Neural progenitor cell (in vitro differentiated cells): Measurements from ENCODE around the gene GBA3. TPM values are rescaled to one million over a fixed set of nuclear protein-coding genes. Genes with fewer than 3 reads are reported as not detected.

Experiments
- DNase-seq: peaks from one replicate; pipeline ENCODE4 v3.0.0-alpha.2; 2016; ENCODE audit warnings: low spot score
- H2AFZ ChIP-seq: fragments of 200-600 bp; sonication (generic); replicated peaks from 2 replicates; pipeline ENCODE4 v1.6.1; 2016; ENCODE audit warnings: antibody characterized with exemption
- H3F3A ChIP-seq: fragments of 200-600 bp; sonication (generic); 2 replicates; pipeline ENCODE4 v1.6.1; 2016; ENCODE audit warnings: antibody characterized with exemption, low read depth
- H3K27ac ChIP-seq: fragments of 200-600 bp; sonication (generic); 2 replicates; pipeline ENCODE4 v1.5.1; 2016; ENCODE audit warnings: mild to moderate bottlenecking
- H3K27me3 ChIP-seq: fragments of 200-600 bp; sonication (generic); 2 replicates; pipeline ENCODE4 v1.6.1; 2016; ENCODE audit warnings: mild to moderate bottlenecking, moderate library complexity
- H3K36me3 ChIP-seq: fragments of 200-600 bp; sonication (generic); 2 replicates; pipeline ENCODE4 v1.5.1; 2016
- H3K4me1 ChIP-seq: fragments of 200-600 bp; sonication (generic); 2 replicates; pipeline ENCODE4 v1.6.1; 2016; ENCODE audit warnings: mixed run types
- H3K4me2 ChIP-seq: fragments of 200-600 bp; sonication (generic); 2 replicates; pipeline ENCODE4 v1.6.1; 2016
- H3K4me3 ChIP-seq: fragments of 200-600 bp; sonication (generic); 2 replicates; pipeline ENCODE4 v1.5.1; 2016
- H3K79me2 ChIP-seq: fragments of 200-600 bp; sonication (generic); 2 replicates; pipeline ENCODE4 v1.6.1; 2016; ENCODE audit warnings: low read depth
- H3K9ac ChIP-seq: fragments of 200-600 bp; sonication (generic); 2 replicates; pipeline ENCODE4 v1.6.1; 2016
- H3K9me3 ChIP-seq: fragments of 200-600 bp; sonication (generic); 2 replicates; pipeline ENCODE4 v1.5.1; 2016; ENCODE audit warnings: low read depth
- H4K20me1 ChIP-seq: fragments of 200-600 bp; sonication (generic); 2 replicates; pipeline ENCODE4 v1.6.1; 2016; ENCODE audit warnings: low read depth
- H3K27ac Mint-ChIP-seq: 3 replicates; pipeline ENCODE4 v1.8.0; 2021; ENCODE audit warnings: mixed read lengths
- H3K27me3 Mint-ChIP-seq: 2 replicates; pipeline ENCODE4 v1.8.0; 2022; ENCODE audit warnings: low read depth, mild to moderate bottlenecking, inconsistent platforms, moderate library complexity, mixed read lengths; ENCODE audit not compliant: insufficient read depth
- H3K36me3 Mint-ChIP-seq: 3 replicates; pipeline ENCODE4 v1.8.0; 2021; ENCODE audit warnings: mixed read lengths
- H3K4me1 Mint-ChIP-seq: 3 replicates; pipeline ENCODE4 v1.8.0; 2021; ENCODE audit warnings: mixed read lengths
- H3K4me3 Mint-ChIP-seq: 3 replicates; pipeline ENCODE4 v1.8.0; 2021; ENCODE audit warnings: mild to moderate bottlenecking, moderate library complexity, mixed read lengths
- H3K9me3 Mint-ChIP-seq: 3 replicates; pipeline ENCODE4 v1.8.0; 2020; ENCODE audit warnings: mixed read lengths
- EZH2 ChIP-seq: fragments of 200-600 bp; sonication (generic); IDR thresholded peaks from 2 replicates; pipeline ENCODE4 v1.6.1; 2017; ENCODE audit warnings: antibody characterized with exemption, mild to moderate bottlenecking, moderate library complexity
- EZH2phosphoT487 ChIP-seq: fragments of 200-600 bp; sonication (generic); IDR thresholded peaks from 2 replicates; pipeline ENCODE4 v1.6.1; 2017; ENCODE audit warnings: antibody characterized with exemption
- total RNA-seq: library from RNA; depleted of rRNA; stranded (reverse); fragments of >200 nt; gene quantifications from 2 replicates; pipeline ENCODE4 v1.2.3, GENCODE V29; 2015; ENCODE audit warnings: low replicate concordance
- TF ChIP-seq, protein P1 (sequence below): fragments of 200-600 bp; sonication (generic); IDR thresholded peaks from 2 replicates; pipeline ENCODE4 v1.5.1; 2017; ENCODE audit warnings: antibody characterized with exemption, mild to moderate bottlenecking

GBA3 gene
- total RNA-seq, 1 donor from 2014 or later, result not detected

DNA sequence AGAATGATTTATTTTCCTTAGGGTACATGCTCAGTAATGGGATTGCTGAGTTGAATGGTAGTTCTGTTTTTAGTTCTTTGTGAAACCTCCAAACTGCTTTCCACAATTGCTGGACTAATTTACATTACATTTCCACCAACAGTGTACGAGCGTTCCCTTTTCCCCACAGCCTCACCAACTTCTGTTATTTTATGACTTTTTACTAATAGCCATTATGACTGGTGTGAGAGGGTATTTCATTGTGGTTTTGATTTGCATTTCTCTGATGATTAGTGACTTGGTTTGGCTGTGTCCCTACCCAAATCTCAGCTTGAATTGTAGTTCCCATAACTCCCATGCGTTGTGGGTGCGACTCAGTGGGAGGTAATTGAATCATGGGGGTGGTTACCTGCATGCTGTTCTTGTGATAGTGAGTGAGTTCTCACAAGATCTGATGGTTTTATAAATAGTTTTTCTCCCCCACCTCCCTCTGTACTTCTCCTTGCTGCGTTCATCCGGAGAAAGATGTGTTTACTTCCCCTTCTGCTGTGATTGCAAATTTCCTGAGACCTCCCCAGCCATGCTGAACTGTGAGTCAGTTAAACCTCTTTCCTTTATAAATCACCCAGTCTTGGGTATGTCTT lies 95.1 kb downstream of the GBA3 start:
- Mint-ChIP-seq H3K4me3 (no peak overlapping the region), H3K27ac (no peak overlapping the region), H3K4me1 (peaks cover 3% of the 10 kb centered on the region), H3K27me3 (no peaks in the 10 kb centered on the region), H3K36me3 (no peaks in the 10 kb centered on the region), H3K9me3 (no peaks in the 10 kb centered on the region)
- Histone ChIP-seq H3K9ac (no peak overlapping the region), H3K4me1 (no peaks in the 10 kb centered on the region), H3K4me3 (no peak overlapping the region), H3K4me2 (no peak overlapping the region), H3K9me3 (no peaks in the 10 kb centered on the region), H3K36me3 (no peaks in the 10 kb centered on the region), H2AFZ (no peak overlapping the region), H3K27me3 (no peaks in the 10 kb centered on the region), H3K27ac (no peak overlapping the region), H4K20me1 (no peaks in the 10 kb centered on the region), H3K79me2 (no peaks in the 10 kb centered on the region), H3F3A (no peaks in the 10 kb centered on the region)
- TF ChIP-seq EZH2 (no peak), EZH2phosphoT487 (no peak)
- TF ChIP-seq, protein P1, sequence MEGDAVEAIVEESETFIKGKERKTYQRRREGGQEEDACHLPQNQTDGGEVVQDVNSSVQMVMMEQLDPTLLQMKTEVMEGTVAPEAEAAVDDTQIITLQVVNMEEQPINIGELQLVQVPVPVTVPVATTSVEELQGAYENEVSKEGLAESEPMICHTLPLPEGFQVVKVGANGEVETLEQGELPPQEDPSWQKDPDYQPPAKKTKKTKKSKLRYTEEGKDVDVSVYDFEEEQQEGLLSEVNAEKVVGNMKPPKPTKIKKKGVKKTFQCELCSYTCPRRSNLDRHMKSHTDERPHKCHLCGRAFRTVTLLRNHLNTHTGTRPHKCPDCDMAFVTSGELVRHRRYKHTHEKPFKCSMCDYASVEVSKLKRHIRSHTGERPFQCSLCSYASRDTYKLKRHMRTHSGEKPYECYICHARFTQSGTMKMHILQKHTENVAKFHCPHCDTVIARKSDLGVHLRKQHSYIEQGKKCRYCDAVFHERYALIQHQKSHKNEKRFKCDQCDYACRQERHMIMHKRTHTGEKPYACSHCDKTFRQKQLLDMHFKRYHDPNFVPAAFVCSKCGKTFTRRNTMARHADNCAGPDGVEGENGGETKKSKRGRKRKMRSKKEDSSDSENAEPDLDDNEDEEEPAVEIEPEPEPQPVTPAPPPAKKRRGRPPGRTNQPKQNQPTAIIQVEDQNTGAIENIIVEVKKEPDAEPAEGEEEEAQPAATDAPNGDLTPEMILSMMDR, result no peak
- DNase-seq, result no peak

DNA sequence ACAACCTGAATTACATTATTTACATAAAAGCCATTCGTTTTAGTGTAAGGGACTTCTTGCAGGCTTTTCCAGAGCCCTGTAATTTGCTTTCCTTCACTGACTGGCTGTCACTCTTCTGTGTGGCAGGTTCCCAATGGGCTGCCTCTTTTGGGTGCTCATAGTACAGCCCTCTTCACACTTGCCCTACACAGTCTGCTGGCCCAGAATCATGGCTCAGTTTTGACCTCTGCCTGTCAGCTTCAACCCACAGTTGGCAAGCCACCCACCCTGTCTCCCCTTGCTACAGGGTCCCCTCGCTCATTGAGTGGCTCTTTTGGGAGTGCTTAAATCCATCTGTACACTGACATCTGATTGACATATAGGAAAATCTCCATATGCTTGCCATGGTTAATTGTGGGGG lies 97.9 kb downstream of the GBA3 start:
- no peak overlapping the region for H3K4me3 Mint-ChIP-seq
- no peak overlapping the region for H3K4me3 ChIP-seq
- H3K27ac Mint-ChIP-seq, result no peak overlapping the region
- no peak for TF ChIP-seq EZH2
- no peaks in the 10 kb centered on the region for H3K79me2 ChIP-seq
- no peak overlapping the region for H3K27ac ChIP-seq
- no peak overlapping the region for H2AFZ ChIP-seq
- H3K9ac ChIP-seq, result no peak overlapping the region
- H3K27me3 Mint-ChIP-seq, result no peaks in the 10 kb centered on the region
- no peaks in the 10 kb centered on the region for H3K9me3 ChIP-seq
- no peak overlapping the region for H3K4me2 ChIP-seq
- no peaks in the 10 kb centered on the region for H3K36me3 ChIP-seq
- no peaks in the 10 kb centered on the region for H3K9me3 Mint-ChIP-seq
- no peaks in the 10 kb centered on the region for H3K27me3 ChIP-seq
- no peaks in the 10 kb centered on the region for H3K4me1 ChIP-seq
- no peak for DNase-seq
- no peaks in the 10 kb centered on the region for H3K36me3 Mint-ChIP-seq
- no peaks in the 10 kb centered on the region for H3F3A ChIP-seq
- H4K20me1 ChIP-seq, result no peaks in the 10 kb centered on the region
- no peaks in the 10 kb centered on the region for H3K4me1 Mint-ChIP-seq

- H3K27ac Mint-ChIP-seq, result no peak overlapping the region
- H3K27me3 Mint-ChIP-seq, result no peaks in the 10 kb centered on the region
- H3K4me1 ChIP-seq, result no peaks in the 10 kb centered on the region
- H3K9me3 Mint-ChIP-seq, result no peaks in the 10 kb centered on the region
- no peak for TF ChIP-seq EZH2
- no peaks in the 10 kb centered on the region for H3K27me3 ChIP-seq
- H3K9ac ChIP-seq, result no peak overlapping the region
- no peaks in the 10 kb centered on the region for H3K9me3 ChIP-seq
- H3F3A ChIP-seq, result no peaks in the 10 kb centered on the region
- H3K79me2 ChIP-seq, result no peaks in the 10 kb centered on the region
- no peaks in the 10 kb centered on the region for H3K4me1 Mint-ChIP-seq
- H3K36me3 ChIP-seq, result no peaks in the 10 kb centered on the region
- no peak overlapping the region for H3K4me3 ChIP-seq
- H3K27ac ChIP-seq, result no peak overlapping the region
- H3K36me3 Mint-ChIP-seq, result no peaks in the 10 kb centered on the region
- no peak for DNase-seq
- H3K4me2 ChIP-seq, result no peak overlapping the region
- H3K4me3 Mint-ChIP-seq, result no peak overlapping the region
- no peak overlapping the region for H2AFZ ChIP-seq
- H4K20me1 ChIP-seq, result no peaks in the 10 kb centered on the region
Measured at GRCh38 chr4:22794732-22795131, 102.0 kb downstream of the GBA3 start.

DNA sequence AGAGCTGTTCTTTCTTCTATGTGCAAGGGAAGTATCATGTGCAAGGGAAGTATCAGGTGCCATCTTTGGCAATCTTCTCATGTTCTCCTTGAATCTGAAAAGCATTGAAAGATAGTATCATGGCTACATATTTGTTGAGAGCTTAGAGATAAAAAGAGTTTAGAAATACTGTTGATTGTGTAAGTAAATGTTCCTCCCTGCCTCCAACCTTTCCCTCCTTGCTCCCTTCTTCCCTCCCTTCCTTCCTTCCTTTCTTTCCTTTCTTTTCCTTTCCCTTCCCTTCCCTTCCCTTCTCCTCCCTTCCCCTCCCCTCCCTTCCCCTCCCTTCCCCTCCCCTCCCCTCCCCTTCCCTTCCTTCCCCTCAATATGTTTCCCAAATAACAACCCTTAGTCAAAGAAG lies 108.7 kb downstream of the GBA3 start:
- no peak overlapping the region for H3K27ac Mint-ChIP-seq
- no peaks in the 10 kb centered on the region for H3K79me2 ChIP-seq
- H3K27me3 ChIP-seq, result no peaks in the 10 kb centered on the region
- no peaks in the 10 kb centered on the region for H3K36me3 ChIP-seq
- DNase-seq, result no peak
- no peak overlapping the region for H2AFZ ChIP-seq
- H3K4me1 ChIP-seq, result no peaks in the 10 kb centered on the region
- H3K9me3 Mint-ChIP-seq, result no peaks in the 10 kb centered on the region
- H3K4me2 ChIP-seq, result no peak overlapping the region
- H3F3A ChIP-seq, result no peaks in the 10 kb centered on the region
- H3K9ac ChIP-seq, result no peak overlapping the region
- H3K4me3 Mint-ChIP-seq, result no peak overlapping the region
- no peaks in the 10 kb centered on the region for H3K9me3 ChIP-seq
- H3K36me3 Mint-ChIP-seq, result no peaks in the 10 kb centered on the region
- H3K4me1 Mint-ChIP-seq, result no peaks in the 10 kb centered on the region
- H4K20me1 ChIP-seq, result no peaks in the 10 kb centered on the region
- peaks cover 3% of the 10 kb centered on the region for H3K27me3 Mint-ChIP-seq
- TF ChIP-seq, protein P1, result no peak
- no peak for TF ChIP-seq EZH2
- TF ChIP-seq EZH2phosphoT487, result no peak
- no peak overlapping the region for H3K4me3 ChIP-seq
- H3K27ac ChIP-seq, result no peak overlapping the region
